Erythroblast (primary cell): Measurements from ENCODE around the gene EDEM2.
"Not testable (repeated sequence)": the region's sequence is repeated elsewhere in the genome, so short reads cannot be mapped to it uniquely, and the experiment has no call there.

Experiments
- DNase-seq, 2 experiments: peaks; one replicate each; lab custom pipeline; 2025; lab: John Stamatoyannopoulos, UW
- GATA1 ChIP-seq: IDR thresholded peaks from 2 replicates; pipeline ENCODE4 v1.6.1; 2011; ENCODE audit warnings: low read depth, mild to moderate bottlenecking, control low read depth, low read length, moderate library complexity
- POLR2A ChIP-seq: IDR thresholded peaks from 2 replicates; pipeline ENCODE4 v1.6.1; 2011; ENCODE audit warnings: mild to moderate bottlenecking, low read length

The EDEM2 gene, protein sequence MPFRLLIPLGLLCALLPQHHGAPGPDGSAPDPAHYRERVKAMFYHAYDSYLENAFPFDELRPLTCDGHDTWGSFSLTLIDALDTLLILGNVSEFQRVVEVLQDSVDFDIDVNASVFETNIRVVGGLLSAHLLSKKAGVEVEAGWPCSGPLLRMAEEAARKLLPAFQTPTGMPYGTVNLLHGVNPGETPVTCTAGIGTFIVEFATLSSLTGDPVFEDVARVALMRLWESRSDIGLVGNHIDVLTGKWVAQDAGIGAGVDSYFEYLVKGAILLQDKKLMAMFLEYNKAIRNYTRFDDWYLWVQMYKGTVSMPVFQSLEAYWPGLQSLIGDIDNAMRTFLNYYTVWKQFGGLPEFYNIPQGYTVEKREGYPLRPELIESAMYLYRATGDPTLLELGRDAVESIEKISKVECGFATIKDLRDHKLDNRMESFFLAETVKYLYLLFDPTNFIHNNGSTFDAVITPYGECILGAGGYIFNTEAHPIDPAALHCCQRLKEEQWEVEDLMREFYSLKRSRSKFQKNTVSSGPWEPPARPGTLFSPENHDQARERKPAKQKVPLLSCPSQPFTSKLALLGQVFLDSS

DNA sequence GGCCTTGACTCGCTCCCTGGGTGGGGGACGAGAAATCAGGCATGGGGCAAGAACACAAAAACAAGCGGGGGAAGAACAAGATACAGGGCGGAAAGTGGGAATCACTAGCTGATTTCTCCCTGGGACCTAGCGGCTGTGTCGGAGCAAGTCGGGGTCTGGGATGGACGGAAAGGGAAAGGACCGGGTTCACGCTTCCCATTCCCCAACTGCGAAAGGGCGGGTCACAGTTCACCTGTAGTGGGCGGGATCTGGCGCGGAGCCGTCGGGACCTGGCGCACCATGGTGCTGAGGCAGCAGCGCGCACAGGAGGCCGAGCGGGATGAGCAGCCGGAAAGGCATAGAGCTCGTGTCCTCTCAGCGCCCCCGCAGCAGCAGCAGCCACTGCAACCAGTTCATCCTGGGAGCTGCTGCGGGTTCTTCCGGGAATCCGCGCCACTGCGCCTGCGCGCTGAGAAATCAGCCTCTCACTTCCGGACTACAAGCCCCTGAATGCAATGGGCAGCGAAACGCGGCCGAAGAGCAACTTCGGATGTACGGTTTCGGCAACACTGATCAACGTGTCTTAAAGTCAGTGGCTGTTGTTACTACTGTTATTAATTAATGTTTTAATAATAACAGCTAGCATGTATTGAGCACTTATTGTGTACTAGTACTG is at the start of gene EDEM2:
TSS of gene EDEM2 (minus strand) at position 417 of the 655 bp plus-strand sequence. CDS start at position 339, 78 bp downstream.
- peak; percentile 95 to 96 for DNase-seq
- TF ChIP-seq POLR2A (peak; percentile 86), GATA1 (no peak)

DNA sequence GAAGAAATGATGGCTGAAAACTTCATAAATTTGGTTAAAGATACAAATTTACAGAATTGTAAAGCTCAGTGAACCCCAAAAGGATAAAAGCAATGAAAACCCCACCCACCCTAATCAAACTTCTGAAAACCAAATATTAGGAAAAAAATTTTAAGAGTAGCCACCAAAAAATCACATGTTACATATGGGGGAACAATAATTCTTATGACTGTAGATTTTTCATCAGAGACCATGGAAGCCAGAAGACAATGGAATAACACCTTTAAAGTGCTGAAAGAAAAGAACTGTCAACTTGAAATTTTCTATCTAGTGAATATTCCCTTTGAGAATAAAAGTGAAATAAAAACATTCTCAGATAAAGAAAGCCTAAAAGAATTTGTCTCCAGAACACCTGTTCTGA is 49.2 kb upstream of the EDEM2 start:
- DNase-seq: peak in 1 of 2 experiments; percentile 6
- TF ChIP-seq GATA1 (no peak), POLR2A (no peak)

DNA sequence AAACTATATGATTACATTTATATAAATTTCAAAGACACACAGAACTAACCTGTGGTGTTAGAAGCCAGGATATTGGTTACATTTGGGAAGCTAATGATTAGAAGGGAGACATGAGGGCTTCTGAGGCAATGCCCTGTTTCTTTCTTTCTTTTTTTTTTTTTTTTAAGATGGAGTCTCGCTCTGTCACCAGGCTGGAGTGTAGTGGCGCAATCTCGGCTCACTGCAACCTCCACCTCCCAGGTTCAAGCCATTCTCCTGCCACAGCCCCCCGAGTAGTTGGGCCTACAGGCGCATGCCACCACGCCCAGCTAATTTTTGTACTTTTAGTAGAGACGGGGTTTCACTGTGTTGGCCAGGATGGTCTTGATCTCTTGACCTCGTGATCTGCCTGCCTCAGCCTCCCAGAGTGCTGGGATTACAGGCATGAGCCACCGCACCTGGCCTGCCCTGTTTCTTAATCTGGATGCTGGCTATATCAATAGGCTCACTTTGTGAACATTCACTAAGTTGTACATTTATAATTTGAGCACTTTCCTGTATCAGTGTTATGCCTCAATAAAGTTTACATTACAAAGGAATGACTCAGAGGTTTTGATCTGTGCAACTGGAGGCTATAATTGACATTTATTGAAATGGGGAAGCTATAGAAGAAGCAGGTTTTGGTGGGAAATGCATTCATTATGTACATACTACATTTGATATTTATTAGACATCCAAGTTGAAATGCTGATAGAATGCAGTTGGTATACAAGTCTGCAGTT is 46.1 kb upstream of the EDEM2 start:
- DNase-seq: not testable (repeated sequence)

DNA sequence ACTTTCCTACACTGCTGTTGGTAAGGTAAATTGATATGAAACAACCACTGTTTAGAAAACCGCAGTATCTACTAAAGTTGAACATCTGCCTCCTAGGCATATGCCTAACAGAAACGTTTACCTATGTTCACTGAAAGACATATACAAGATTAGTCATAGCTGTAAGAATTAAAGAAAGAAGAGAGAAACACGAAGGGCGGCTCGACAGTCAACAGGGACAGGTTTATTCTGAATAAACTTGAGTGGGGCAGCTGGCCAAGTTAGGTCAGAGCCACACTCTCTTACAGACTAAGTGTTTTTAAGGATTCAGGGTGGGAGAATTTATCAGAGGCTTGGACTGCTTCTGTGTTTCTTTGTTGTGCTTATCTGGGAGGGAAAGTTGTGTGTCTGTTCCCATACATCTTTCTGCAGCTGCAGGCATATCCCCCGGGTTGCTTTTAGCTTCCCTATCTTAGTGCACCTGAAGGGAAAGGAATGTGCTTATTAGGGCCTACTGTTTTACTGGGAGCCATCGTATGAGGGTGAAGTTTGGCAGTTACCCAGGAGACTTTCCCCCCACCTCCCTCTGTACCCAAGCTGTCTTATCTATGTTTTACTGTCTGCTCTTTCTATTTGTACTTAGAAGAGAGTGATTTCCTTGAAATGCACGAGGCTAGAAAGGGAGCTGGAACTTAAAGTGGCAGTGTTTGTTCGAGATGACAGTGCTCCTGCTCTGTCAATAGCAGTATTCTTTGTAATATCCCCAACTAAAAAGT is 45.2 kb upstream of the EDEM2 start:
- TF ChIP-seq GATA1: no peak
- TF ChIP-seq POLR2A: peak; percentile 50
- peak; percentile 36 to 73 for DNase-seq

DNA sequence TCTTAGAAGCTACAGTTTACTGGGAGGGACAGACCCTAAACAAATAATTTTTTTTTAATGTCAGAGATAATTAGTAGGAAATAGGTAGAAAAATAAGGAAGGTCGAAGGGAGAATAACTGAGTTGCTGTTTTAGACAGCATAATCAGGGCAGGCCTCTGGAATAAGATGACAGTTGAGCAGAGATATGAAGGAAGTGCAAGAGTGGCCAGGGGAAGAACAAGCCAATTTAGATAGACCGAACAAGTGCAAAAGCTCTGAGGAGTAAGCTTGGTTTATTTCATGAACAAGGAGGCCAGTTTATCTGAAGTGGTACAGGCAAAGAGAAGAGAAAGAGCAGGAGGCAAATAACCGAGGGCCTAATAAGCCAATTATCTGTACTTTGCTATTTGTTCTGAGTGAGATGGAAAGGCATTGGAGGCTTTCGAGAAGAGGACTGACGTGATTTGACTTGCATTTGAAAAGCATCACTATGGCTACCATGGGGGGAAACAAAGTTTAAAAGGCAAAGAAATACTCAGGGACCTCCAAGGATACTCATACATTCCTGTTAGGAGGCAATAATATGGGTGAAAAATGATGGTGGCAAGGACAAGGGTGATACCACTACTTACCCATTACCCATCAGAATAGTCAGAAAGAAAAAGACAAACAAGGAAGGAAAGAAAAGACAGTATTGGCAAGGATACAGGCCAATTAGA is 44.4 kb upstream of the EDEM2 start:
- no peak for DNase-seq
- TF ChIP-seq POLR2A (no peak), GATA1 (no peak)

DNA sequence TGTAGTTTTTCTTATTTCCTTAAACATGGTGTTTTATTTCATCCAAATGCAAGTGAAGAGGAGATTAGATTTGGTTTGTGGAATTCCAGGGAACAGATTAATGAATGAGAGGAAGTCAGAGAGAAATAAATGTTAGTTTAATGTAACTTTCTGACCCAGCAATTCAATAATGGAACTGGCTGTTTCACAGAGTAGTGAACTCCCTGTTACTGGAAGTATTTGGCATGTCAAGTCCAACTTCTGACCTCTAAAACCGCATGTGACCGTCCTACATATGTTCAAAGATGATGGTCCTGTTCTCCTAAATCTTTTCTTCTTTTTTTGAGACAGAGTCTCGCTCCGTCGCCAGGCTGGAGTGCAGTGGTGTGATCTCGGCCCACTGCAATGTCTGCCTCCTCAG is 43.4 kb upstream of the EDEM2 start:
- no peak for DNase-seq
- TF ChIP-seq GATA1 (no peak), POLR2A (no peak)

DNA sequence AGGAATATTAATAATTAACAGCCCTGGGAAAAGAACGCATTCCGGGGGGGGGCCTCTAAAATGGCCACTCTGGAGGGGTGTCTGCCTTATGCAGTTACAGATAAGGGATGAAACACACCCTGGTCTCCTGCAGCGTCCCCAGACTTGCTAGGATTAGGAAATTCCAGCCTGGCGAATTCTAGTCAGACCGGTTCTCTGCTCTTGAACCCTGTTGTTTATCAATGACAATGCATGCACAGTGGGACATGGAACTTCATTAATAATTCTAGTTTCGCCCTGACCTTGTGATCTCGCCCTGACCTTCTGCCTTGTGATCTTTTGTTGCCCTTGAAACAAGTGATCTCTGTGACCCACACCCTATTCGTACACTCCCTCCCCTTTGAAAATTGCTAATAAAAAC is 42.1 kb upstream of the EDEM2 start:
- not testable (repeated sequence) for DNase-seq

DNA sequence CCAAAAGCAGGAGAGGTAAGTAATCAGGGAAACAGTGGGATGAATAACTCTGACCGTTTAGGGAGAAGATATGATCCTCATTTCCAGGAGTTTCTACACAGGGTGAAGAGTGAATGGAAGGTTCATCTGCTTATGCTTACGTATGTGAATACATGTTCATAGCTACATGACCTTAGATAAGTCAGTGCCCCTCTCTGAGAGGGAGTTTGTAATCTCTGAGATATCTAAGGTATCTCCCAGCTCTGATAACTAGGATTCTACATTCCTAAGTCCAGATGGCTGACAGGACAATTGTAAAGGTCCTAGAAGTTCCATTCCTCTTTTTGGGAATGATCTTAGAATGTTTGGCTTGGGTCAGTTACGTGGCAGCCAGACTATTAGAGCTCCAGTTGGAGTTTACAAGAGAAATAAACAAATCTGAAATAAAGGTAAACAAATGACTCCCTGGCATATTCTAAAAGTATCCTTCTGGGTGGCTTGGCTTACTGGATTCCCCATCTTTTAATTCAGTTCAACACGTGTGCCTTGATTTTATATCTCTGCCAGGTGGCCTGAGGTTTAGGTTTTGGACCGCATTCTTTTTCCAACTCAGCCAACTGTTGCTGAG is 40.6 kb upstream of the EDEM2 start:
- no peak for DNase-seq
- TF ChIP-seq POLR2A (no peak), GATA1 (no peak)

DNA sequence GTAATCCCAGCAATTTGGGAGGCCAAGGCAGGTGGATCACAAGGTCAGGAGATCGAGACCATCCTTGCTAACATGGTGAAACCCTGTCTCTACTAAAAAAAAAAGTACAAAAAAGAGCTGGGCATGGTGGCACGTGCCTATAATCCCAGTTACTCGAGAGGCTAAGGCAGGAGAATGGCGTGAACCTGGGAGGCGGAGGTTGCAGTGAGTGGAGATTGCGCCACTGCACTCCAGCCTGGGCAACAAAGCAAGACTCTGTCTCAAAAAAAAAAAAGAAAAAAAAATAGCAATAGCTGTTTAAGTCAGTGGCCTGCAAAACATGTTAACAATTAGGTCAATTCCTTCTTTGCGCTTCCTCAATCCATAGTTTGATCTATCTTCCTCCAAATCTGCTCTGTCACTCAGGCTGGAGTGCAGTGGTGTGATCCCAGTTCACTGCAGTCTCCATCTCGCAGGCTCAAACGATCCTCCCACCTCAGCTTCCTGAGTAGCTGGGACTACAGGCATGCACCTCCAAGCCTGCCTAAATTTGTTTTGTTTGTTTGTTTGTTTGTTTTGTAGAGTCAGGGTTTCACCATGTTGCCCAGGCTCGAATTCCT is 39.7 kb upstream of the EDEM2 start:
- DNase-seq: not testable (repeated sequence)

DNA sequence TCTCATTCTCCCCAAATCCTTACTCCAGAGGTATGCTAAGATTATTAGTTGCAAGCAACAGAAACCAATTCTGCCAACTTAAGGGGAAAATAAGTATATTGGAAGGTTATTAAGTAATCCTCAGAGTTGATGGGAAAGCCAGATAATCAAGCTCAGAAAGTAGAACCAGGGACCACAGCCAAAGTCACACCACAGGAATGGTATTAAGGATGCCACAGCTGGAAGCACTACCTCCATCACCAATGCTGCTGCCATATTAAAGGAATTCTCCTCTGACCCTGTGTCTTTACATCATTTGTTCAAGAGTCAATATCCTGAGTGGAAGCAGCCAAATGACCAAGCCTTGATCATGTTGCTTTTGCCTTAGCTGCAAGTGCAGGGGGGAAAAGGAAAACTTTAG is 34.6 kb upstream of the EDEM2 start:
- TF ChIP-seq POLR2A: no peak
- TF ChIP-seq GATA1: no peak
- DNase-seq: no peak

DNA sequence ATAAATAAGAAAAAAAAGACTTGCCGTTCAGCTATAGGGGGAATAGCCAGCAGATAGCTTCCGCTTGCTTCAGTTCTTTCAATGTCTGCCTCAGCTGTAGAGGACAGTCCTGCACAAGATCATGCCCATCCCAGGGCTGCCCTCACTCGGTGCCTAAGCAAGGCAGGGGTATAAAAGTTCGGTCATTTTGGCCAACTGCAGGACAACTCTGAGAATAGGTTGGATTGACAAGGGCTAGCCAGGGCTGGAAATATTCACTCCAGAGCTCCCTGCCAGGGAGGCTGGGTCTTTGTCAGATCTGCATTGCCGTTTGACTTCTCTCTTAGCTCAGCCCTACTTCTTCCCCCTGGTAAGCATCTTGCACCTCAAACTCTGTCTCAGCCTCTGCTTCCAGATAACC is 33.1 kb upstream of the EDEM2 start:
- TF ChIP-seq POLR2A (no peak), GATA1 (no peak)
- DNase-seq: no peak
